Stimulated activated CD8-positive, alpha-beta memory T cell treated with anti-CD3 and anti-CD28 coated beads, Interleukin-15, amount 100 ng/mL, for 1 hour (primary cell): Measurements from ENCODE around the gene DAPK2.

Source experiments
- DNase-seq: peaks from one replicate; pipeline ENCODE4 v3.0.0-alpha.2; 2020; ENCODE audit warnings: low read depth

The DAPK2 gene

GRCh38 chr15:63893866-63894661 is 152.2 kb downstream of the DAPK2 start:
- no peak for DNase-seq

DNA sequence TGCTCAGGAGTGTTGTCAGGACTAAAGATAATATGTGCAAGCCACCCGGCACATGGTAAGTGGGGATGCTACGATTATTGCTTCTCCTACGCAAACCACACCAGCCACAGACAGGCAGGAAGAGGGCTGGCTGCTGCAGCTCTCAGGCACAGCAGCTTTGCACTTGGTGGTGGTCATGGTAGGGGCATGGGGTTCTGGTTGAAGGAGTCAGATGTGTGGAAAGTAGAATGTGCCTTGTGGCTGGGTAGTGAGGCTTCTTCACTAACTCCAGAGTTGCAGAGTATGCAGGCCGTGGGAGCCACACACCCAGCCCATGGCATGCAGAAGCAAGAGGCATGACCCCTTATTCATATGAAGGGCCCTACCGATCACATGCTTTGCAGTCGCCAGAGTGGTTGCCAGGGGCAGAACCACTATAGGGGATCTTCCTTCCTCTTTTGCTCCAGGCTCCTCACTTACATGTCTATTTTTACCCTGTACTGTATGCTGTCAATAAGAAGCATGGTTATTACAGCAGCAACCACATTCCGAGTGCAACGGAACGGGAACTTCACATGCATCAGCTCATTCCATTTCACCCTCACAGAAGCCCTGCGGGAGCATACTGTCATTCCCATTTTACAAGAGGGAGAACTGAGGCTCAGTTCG is 153.4 kb downstream of the DAPK2 start:
- DNase-seq: peak; percentile 45

DNA sequence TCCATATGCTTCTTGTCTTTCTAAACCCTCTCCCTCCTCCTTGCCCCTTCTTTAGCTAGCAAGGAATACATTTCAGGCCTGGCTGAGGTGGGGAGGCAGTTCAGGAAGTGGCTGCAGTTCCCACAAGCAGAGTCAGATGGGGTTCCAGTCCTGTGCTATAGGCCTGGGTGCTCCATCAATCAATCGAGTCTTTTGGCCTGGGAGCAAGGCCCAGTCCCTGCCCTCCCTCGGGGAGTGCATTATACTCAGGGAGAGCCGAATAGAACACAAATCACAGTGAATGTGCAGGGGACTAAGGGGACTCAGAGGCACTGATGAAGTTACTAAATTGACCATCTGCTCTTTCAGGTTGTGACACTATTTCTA is 154.5 kb downstream of the DAPK2 start:
- DNase-seq: no peak

DNA sequence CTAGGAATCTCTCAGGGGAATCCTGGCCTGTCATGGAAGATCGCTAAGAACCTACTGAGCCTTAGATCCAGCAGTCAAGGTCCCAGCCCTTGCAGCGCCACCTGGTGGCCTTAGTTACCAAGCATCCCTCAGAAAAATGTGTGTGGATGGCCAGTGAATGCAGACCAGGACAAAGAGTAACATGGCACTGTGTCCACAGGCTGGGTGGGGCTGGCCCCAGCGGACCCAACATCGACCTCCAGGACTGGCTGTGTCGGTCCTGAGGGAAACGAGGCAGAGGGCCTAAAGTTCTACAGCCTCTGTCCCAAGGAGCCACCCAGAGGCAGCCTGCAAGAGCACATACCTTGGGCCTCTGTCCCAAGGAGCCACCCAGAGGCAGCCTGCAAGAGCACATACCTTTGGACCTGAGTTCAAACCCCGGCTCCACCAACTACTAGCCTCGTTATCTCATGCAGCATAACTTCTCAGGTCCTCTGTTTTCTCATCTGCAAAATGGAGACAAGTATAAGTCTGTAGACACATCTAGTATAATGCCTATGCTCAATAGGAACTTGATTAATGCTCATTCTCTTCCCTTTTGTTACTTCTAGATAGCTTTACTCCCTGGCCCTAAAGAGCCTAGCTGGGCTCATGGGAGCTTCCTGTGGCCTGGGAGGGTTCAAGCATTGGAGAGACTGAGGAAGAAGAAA is 155.1 kb downstream of the DAPK2 start:
- DNase-seq: peak; percentile 58

GRCh38 chr15:63890617-63891016 is 155.7 kb downstream of the DAPK2 start:
- no peak for DNase-seq

- DNase-seq: no peak
Observed at GRCh38 chr15:63889831-63890230, 156.5 kb downstream of the DAPK2 start.

DNA sequence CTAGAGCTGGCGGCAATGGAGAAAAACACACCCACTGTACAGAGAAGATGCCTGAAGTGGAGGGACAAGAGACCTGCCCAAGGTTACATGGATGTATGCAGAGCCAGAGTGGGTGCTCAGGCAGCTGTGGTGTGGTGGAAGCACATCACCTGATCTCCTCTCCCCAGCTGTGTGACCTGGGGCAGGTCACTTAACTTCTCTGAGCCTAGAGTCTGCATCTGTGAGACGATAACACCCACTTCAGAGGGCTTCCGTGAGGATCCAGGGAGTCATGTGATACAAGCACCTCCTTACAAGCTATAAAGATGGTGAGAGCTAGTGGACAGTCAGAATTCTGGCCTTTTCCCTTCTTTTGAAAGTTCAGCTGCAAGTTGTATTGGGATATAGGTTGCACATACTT is 157.5 kb downstream of the DAPK2 start:
- no peak for DNase-seq

- no peak for DNase-seq
Observed at GRCh38 chr15:63888146-63888545, 158.1 kb downstream of the DAPK2 start.

DNA sequence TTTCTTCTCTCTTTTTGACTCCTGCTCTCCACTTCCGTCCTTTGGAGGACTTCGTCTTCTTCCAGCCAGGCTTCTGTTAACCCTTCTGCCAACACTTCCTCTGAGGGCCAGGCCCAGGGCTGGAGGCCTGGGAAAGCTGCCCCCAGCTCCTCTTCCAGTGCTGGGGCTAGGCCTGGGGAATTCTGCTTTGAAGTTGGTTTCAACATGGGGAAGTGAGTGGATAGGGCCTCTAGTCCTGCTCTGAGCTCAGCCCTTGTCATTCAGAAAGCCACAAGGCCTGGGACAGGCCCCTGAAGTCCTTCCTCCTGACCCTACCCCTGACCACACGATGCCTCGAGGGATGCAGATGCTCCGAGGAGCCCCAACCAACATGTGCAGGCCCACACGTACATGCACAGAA is 158.7 kb downstream of the DAPK2 start:
- DNase-seq: no peak

DNA sequence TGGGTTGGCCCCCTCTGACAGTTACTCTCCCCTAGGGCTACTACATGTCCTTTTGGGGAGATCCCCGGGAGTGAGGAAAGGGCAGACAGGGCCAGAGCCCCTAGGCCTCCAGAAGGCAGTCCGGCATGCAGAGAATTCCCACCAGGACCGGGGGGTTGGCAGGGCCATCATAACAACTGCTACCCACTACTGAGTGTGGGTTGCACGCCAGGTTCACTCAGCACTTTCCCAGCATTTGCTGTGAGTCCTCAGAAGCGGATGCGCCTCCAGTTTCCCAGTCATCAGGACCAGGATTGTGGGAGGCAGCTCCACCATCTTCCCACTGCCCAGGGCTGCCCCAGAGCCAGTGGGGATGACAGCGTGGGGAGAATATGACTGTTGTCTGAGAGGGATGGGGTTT is 161.3 kb downstream of the DAPK2 start:
- no peak for DNase-seq

DNA sequence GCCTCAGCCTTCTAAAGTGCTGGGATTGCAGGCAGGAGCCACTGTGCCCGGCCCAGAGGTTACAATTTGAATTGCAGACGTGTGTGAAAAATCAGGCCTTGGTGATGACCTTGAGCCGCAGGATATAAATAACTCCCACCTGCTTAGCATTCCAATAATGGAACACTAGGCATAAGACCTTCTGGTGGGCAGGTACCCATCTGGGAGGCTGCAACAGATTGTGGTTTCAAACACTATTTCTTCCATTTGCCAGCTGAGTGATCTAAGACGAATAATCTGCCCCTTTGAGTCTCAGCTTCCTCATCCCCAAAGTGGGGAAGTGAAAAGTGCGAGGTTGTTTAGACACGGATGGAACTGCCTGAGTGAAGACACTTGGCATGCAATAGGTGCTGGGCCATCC is 164.9 kb downstream of the DAPK2 start:
- no peak for DNase-seq

DNA sequence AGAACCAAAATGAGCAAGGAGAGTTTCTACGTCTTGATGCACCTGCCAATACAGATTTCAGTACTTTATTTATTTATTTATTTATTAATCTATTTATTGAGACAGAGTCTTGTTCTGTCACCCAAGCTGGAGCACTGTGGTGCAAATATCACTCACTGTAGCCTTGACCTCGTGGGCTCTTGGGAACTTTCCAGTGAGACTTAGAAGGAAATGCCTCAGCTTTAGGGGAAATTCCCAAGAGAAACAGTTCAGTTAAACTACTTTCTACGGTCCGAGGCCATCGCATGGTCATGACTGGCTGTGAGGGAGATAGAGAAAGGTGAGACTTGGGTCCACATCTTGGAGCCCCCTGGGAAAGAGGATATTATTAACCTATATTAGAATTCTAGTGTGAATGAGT is 165.5 kb downstream of the DAPK2 start:
- no peak for DNase-seq

DNA sequence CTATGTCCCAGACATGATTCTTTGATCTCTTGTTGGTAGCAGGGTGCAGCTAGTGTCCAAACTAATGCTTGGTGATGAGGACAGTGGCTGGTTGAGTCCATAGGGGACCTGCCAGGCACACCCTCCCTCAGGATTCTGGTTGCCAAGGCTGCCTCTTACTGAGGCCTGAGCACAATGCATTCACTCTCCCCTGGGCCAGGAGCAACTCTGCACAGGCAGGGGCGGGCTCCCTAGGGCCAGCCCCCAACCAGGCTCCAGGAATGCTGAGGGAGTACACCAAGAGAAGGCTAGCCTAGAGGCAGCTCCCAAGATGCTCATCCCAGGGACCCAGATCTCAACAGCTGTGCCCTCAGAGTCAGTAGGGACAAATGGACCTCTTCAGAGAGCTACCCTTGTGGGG is 166.3 kb downstream of the DAPK2 start:
- DNase-seq: no peak

GRCh38 chr15:63879211-63879610 is 167.1 kb downstream of the DAPK2 start:
- no peak for DNase-seq

DNA sequence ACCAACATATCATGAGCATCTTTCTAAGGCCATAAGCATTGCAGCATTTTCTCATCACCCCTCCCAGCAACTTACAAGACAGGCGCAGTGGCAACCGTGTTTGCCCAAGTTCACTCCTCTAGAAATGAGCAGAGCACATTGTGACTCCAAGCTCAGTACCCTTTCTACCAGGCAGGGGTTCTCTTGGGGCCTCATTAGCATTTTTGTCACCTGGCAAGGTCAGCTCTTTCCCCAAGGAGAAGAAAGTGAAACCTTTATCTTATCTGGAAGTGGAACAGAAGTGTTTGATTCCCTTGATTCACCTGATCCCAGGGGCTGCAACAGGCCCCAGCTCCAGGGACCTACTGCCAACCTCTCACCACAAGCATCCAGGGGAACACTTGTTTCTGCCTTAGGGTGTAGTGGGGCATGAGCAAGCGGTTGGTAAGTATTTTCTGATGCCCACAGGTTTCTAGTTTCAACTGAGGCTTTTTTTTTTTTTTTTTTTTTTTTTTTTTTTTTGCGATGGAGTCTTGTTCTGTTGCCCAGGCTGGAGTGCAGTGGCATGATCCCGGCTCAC is 168.5 kb downstream of the DAPK2 start:
- no peak for DNase-seq

DNA sequence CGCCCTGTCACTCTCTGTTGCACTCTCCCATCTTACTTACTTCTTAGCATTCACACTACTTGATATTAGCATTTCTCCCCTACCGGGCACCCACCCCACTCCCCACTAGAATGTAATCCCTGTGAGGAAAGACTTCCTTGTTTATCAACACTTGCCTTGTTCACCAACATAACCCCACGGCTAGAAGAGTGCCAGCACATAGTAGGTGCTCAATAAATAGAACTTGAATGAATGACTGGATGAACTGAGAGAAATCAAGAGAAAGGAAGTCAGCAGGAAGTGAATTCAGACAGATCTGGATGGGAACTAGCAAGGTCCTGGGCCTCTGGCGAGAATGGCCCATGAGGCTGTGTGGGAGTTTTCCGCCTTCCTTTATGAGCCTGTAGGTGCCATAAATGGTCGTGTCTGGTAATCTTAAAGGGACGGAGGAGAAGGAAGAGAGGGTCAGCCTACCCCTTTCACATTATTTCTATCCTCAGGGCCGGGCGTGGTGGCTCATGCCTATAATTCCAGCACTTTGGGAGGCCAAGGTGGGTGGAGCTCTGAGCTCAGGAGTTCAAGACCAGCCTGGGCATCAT is 170.1 kb downstream of the DAPK2 start:
- no peak for DNase-seq

DNA sequence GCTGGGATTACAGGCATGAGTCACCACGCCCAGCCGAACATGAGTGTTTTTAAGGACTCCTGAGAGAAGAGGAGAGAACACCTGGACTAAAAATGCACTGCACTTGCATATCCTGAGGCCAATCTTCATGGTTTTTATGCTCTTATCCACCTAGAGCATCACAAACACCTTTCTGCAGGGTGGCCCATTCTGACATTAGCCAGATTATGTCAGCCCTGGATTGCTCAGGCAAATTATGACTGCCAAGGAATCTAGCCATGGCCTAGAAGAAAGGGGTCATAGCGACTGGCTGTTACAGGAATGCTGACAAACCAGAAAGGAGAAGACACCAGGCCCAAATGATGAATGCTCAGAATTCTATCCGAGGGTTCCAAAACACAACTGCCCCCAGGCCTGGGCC is 171.7 kb downstream of the DAPK2 start:
- DNase-seq: no peak

DNA sequence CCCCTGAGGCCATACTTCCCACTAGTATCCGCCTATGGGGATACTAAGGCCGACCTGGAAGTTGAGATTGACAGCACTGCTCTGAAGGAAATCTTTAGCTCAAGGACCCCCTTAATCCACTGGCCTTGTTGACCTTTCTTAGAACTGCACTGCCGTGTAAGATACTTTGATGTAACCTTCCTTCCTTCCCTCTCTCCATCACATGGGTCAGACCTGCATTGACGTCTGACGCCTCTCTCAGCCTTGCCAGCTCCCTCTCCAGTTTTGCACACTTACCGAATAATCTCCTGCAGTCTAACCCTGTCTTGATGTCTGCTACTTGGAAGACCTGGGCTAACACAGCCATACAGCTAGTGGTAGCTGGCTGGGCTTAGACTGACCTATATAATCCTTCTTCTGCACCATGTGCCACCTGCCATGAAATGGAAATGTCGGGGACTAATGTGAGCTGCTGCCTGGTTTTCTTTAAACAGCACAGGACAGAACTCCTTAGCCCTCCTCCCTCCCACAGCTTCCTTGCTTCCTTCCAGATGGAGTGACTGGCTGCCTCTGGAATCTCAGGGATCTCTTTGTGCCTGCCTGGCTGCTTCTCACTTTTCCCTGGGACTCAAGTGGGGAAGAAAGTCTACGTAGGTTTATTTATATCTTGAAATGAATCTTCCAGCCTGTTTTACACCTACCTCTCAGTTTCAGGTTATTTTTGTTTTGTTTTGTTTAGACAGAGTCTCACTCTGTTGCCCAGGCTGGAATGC is 173.3 kb downstream of the DAPK2 start:
- DNase-seq: no peak

- DNase-seq: no peak
Observed at GRCh38 chr15:63870487-63871209, 175.6 kb downstream of the DAPK2 start.

GRCh38 chr15:63870043-63870394 is 176.3 kb downstream of the DAPK2 start:
- no peak for DNase-seq

DNA sequence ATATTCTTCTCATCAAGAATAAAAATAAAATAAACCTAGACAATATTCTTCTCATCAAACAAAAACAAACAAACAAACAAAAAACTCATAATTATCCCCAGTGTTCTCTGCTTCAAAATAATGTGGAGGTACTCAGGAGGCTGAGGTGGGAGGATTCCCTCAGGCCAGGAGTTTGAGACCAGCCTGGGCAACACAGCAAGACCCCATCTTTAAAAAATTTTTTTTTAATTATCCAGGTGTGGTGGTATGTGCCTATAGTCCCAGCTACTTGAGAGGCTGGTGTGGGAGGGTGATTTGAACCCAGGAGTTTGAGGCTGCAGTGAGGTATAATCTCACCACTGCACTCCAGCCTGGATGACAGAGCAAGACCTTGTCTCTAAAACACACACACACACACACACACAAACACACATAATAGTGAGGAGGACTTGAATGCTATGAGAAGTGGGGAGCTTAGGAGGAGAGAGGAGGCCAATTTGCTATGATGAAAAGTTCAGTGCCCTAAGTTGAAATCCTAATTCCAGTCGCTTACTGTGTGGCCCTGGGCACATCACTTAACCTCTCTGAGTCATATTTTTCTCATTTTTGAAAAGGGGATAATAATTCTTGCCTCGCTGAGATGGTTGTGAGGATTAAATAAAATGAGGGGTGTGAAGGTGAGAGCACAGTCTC is 176.8 kb downstream of the DAPK2 start:
- no peak for DNase-seq
